Glutamatergic neuron (in vitro differentiated cells): ENCODE measurements around the gene ANXA4. TPM values are rescaled to one million over a fixed set of nuclear protein-coding genes. Genes with fewer than 3 reads are reported as not detected.
A peak's percentile ranks its signal among the peaks of the same experiment; 100 is the strongest.

Source experiments
- DNase-seq: peaks from one replicate; pipeline ENCODE4 v3.0.0; 2022
- H3K27ac Mint-ChIP-seq: one replicate; pipeline ENCODE4 v1.8.0; 2020; ENCODE audit warnings: mild to moderate bottlenecking, mixed read lengths, inconsistent platforms; ENCODE audit not compliant: unreplicated experiment
- H3K27me3 Mint-ChIP-seq: one replicate; pipeline ENCODE4 v1.8.0; 2020; ENCODE audit warnings: mild to moderate bottlenecking, moderate library complexity, mixed read lengths, inconsistent platforms; ENCODE audit not compliant: unreplicated experiment
- H3K36me3 Mint-ChIP-seq: one replicate; pipeline ENCODE4 v1.8.0; 2020; ENCODE audit warnings: mild to moderate bottlenecking, mixed read lengths, inconsistent platforms; ENCODE audit not compliant: unreplicated experiment
- H3K4me1 Mint-ChIP-seq: one replicate; pipeline ENCODE4 v1.8.0; 2020; ENCODE audit warnings: mild to moderate bottlenecking, low read depth, mixed read lengths, inconsistent platforms; ENCODE audit not compliant: unreplicated experiment
- H3K4me3 Mint-ChIP-seq: one replicate; pipeline ENCODE4 v1.8.0; 2020; ENCODE audit warnings: mild to moderate bottlenecking, mixed read lengths, inconsistent platforms; ENCODE audit not compliant: unreplicated experiment
- H3K9me3 Mint-ChIP-seq: one replicate; pipeline ENCODE4 v1.8.0; 2020; ENCODE audit warnings: mild to moderate bottlenecking, moderate library complexity, mixed read lengths, inconsistent platforms; ENCODE audit not compliant: unreplicated experiment
- CTCF ChIP-seq: fragments of 200-600 bp; sonication (generic); IDR thresholded peaks from one replicate; pipeline ENCODE4 v1.5.0; 2021; ENCODE audit not compliant: partially characterized antibody, unreplicated experiment
- total RNA-seq: library from RNA; stranded (reverse); fragmentation: NEBNext Ultra II Directional; extraction: Animal tissue kit (Norgen Biotek cat#: 25700); gene quantifications from one replicate; pipeline ENCODE4 v1.2.1, GENCODE V29; 2021; ENCODE audit not compliant: unreplicated experiment

ANXA4 gene
- total RNA-seq, 1 donor from 2014 or later = 3.1 TPM

- H3K27me3 Mint-ChIP-seq = peaks cover 2% of the 10 kb centered on the region
- no peaks in the 10 kb centered on the region for H3K36me3 Mint-ChIP-seq
- H3K4me1 Mint-ChIP-seq = no peaks in the 10 kb centered on the region
- H3K4me3 Mint-ChIP-seq = no peak overlapping the region
- H3K27ac Mint-ChIP-seq = no peak overlapping the region
- no peak for DNase-seq
- peaks cover 3% of the 10 kb centered on the region for H3K9me3 Mint-ChIP-seq
- TF ChIP-seq CTCF = peak; percentile 41
Observed at GRCh38 chr2:69720404-69720803, 21.5 kb upstream of the ANXA4 start.

- Mint-ChIP-seq H3K4me3 (no peak overlapping the region), H3K4me1 (no peaks in the 10 kb centered on the region), H3K9me3 (peaks cover 3% of the 10 kb centered on the region), H3K27ac (no peak overlapping the region), H3K27me3 (peaks cover 2% of the 10 kb centered on the region), H3K36me3 (no peaks in the 10 kb centered on the region)
- no peak for DNase-seq
- no peak for TF ChIP-seq CTCF
Observed at GRCh38 chr2:69721022-69721421, 20.9 kb upstream of the ANXA4 start.

- H3K4me3 Mint-ChIP-seq = no peak overlapping the region
- no peaks in the 10 kb centered on the region for H3K9me3 Mint-ChIP-seq
- H3K4me1 Mint-ChIP-seq = no peaks in the 10 kb centered on the region
- no peaks in the 10 kb centered on the region for H3K36me3 Mint-ChIP-seq
- H3K27me3 Mint-ChIP-seq = peaks cover 4% of the 10 kb centered on the region
- DNase-seq = no peak
- H3K27ac Mint-ChIP-seq = no peak overlapping the region
- no peak for TF ChIP-seq CTCF
Observed at GRCh38 chr2:69723791-69724190, 18.1 kb upstream of the ANXA4 start.

- peak; percentile 93 for DNase-seq
- Mint-ChIP-seq H3K9me3 (no peaks in the 10 kb centered on the region), H3K27ac (no peak overlapping the region), H3K4me1 (no peaks in the 10 kb centered on the region), H3K4me3 (peak overlapping the region; percentile 63), H3K36me3 (no peaks in the 10 kb centered on the region), H3K27me3 (peaks cover 4% of the 10 kb centered on the region)
- peak; percentile 94 for TF ChIP-seq CTCF
Observed at GRCh38 chr2:69724540-69725159, 17.3 kb upstream of the ANXA4 start.

- Mint-ChIP-seq H3K9me3 (no peaks in the 10 kb centered on the region), H3K36me3 (no peaks in the 10 kb centered on the region), H3K27ac (no peak overlapping the region), H3K27me3 (peaks cover 4% of the 10 kb centered on the region), H3K4me1 (no peaks in the 10 kb centered on the region), H3K4me3 (no peak overlapping the region)
- DNase-seq = no peak
- no peak for TF ChIP-seq CTCF
Observed at GRCh38 chr2:69725706-69726360, 16.1 kb upstream of the ANXA4 start.
